Thyroid gland (tissue), 4 donors: Measurements from ENCODE around the gene ZNF622. TPM values are rescaled to one million over a fixed set of nuclear protein-coding genes. Genes with fewer than 3 reads are reported as not detected.

Experiments
- DNase-seq, 2 donors: peaks; one replicate each; pipeline ENCODE4 v3.0.0-alpha.2; 2019
- H3K27ac ChIP-seq, 3 donors: fragments of 200-600 bp; sonication (generic); 1 replicate in 2 of 3; 2 replicates in 1 of 3; pipeline ENCODE4 v1.5.1; 2016 to 2019; ENCODE audit warnings: mild to moderate bottlenecking in 1 of 3, moderate library complexity in 1 of 3
- H3K27me3 ChIP-seq: fragments of 200-600 bp; sonication (generic); one replicate; pipeline ENCODE4 v1.5.1; 2019
- H3K36me3 ChIP-seq, 2 donors: fragments of 200-600 bp; sonication (generic); one replicate each; pipeline ENCODE4 v1.5.1; 2016 to 2019
- H3K4me1 ChIP-seq, 2 donors: fragments of 200-600 bp; sonication (generic); one replicate each; pipeline ENCODE4 v1.5.1; 2017 to 2019
- H3K4me3 ChIP-seq, 3 donors: fragments of 200-600 bp; sonication (generic); replicated peaks in 1 of 3; 1 replicate in 2 of 3; 2 replicates in 1 of 3; pipeline ENCODE4 v1.5.1; 2016; ENCODE audit warnings: mild to moderate bottlenecking in 1 of 3
- H3K9me3 ChIP-seq: fragments of 200-600 bp; sonication (generic); one replicate; pipeline ENCODE4 v1.5.1; 2017
- CTCF ChIP-seq, 6 experiments: fragments of 200-600 bp in 3 of 6; fragments of 450-650 bp in 3 of 6; sonication (generic) in 3 of 6; IDR thresholded peaks; one replicate each; pipeline ENCODE4 v1.5.1; 2016 to 2019; ENCODE audit warnings: antibody characterized with exemption in 6 of 6, mild to moderate bottlenecking in 2 of 6, inconsistent platforms in 1 of 6, moderate library complexity in 1 of 6
- POLR2A ChIP-seq, 2 donors: fragments of 450-650 bp; IDR thresholded peaks; one replicate each; pipeline ENCODE4 v1.6.1; 2017; ENCODE audit warnings: antibody characterized with exemption in 2 of 2, mild to moderate bottlenecking in 2 of 2, moderate library complexity in 1 of 2
- WGBS, 2 donors: methylation state at CpG; one replicate each; pipeline ENCODE4 v1.1.5; 2017; 5-methylcytosine and 5-hydroxymethylcytosine counted together
- intact Hi-C: fragments of 100-400 bp; cut with DNase I; formaldehyde crosslinking; loops from one replicate; pipeline ENCODE4 v1.15.1; 2023
- total RNA-seq, 4 donors: library from RNA; depleted of rRNA; stranded (reverse); fragments of >200 nt; gene quantifications; one replicate each; pipeline ENCODE4 v1.2.3, GENCODE V29; 2016

The ZNF622 gene
- total RNA-seq, 4 donors from 2014 or later: 24.3 to 30.9 (median 28.1) TPM

- Histone ChIP-seq H3K4me1 (no peaks in the 10 kb centered on the region), H3K9me3 (no peaks in the 10 kb centered on the region), H3K36me3 (no peaks in the 10 kb centered on the region), H3K27me3 (no peaks in the 10 kb centered on the region), H3K27ac (no peak overlapping the region), H3K4me3 (no peak overlapping the region)
- no peak for DNase-seq
- WGBS, 2 donors: 37 to 43% methylated on average over 11 of the region's 11 CpGs
- TF ChIP-seq CTCF (IDR thresholded peaks at IDR 0.05) (no peak), POLR2A (IDR thresholded peaks at IDR 0.05) (no peak)
- intact Hi-C loops: no loop called here
Observed at GRCh38 chr5:16427587-16427986, 38.0 kb downstream of the ZNF622 start.

DNA sequence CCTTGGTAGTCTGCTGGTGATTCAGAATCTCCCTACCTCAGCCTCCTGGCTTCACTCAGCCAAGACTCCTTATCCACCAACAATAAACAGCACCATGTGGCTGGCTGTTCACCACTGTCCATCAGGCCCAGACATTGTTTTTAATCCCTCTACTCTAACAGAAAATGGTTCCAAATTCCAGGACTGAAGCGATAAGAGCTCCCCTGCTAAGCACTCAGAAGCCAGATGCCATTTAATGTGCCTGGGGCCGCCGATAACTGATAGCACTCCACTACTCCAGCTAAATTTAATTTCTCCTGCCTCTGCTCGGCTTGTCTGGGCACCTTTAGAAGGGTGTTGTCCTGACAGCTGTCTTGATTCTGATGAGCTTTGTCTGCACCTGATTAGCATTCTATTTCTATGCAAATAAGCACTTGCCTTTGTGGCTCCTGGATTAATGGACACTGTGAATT lies 47.1 kb downstream of the ZNF622 start:
- Histone ChIP-seq H3K4me1 (no peaks in the 10 kb centered on the region), H3K27me3 (no peaks in the 10 kb centered on the region), H3K36me3 (no peaks in the 10 kb centered on the region), H3K9me3 (no peaks in the 10 kb centered on the region), H3K4me3 (no peak overlapping the region), H3K27ac (no peak overlapping the region)
- DNase-seq: no peak
- WGBS, 2 donors: 58 to 61% methylated on average over 4 of the region's 4 CpGs
- TF ChIP-seq POLR2A (IDR thresholded peaks at IDR 0.05) (no peak), CTCF (IDR thresholded peaks at IDR 0.05) (no peak)
- intact Hi-C loops: no loop called here

- no peak for DNase-seq
- no peaks in the 10 kb centered on the region for H3K9me3 ChIP-seq
- no peak overlapping the region for H3K4me3 ChIP-seq
- H3K36me3 ChIP-seq: no peaks in the 10 kb centered on the region
- no peaks in the 10 kb centered on the region for H3K4me1 ChIP-seq
- WGBS, 2 donors: 75 to 80% methylated on average over 6 of the region's 6 CpGs
- TF ChIP-seq POLR2A (IDR thresholded peaks at IDR 0.05) (no peak), CTCF (IDR thresholded peaks at IDR 0.05) (no peak)
- intact Hi-C loops: no loop called here
- H3K27ac ChIP-seq: no peak overlapping the region
- H3K27me3 ChIP-seq: no peaks in the 10 kb centered on the region
Observed at GRCh38 chr5:16417398-16418074, 48.1 kb downstream of the ZNF622 start.

DNA sequence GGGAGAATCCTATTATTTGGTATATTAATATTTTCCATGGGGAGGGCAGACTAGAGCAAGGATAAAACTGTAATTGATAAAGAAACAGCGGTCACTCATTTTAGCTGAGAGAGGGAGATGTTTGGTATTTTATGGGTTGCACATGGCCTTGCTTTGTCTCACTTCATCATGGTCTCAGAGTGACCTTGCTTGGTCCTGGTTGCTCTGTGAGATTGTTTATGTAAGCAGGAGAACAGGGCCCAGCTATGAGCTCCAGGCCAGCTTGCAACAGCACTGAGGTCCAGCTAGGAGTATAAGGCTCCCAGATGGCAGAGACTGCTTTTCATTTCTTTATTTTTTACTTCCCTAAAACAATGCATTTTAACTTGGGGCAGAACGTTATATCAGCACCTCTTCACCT lies 50.7 kb downstream of the ZNF622 start:
- H3K27ac ChIP-seq: no peak overlapping the region
- WGBS, 2 donors: 82 to 89% methylated on average over 2 of the region's 2 CpGs
- no peaks in the 10 kb centered on the region for H3K27me3 ChIP-seq
- H3K9me3 ChIP-seq: no peaks in the 10 kb centered on the region
- no peak for TF ChIP-seq CTCF (IDR thresholded peaks at IDR 0.05)
- TF ChIP-seq POLR2A (IDR thresholded peaks at IDR 0.05): no peak
- intact Hi-C loops: no loop called here
- no peak for DNase-seq
- no peak overlapping the region for H3K4me3 ChIP-seq
- no peaks in the 10 kb centered on the region for H3K36me3 ChIP-seq
- no peaks in the 10 kb centered on the region for H3K4me1 ChIP-seq

- Histone ChIP-seq H3K4me3 (no peak overlapping the region), H3K4me1 (no peaks in the 10 kb centered on the region), H3K36me3 (no peaks in the 10 kb centered on the region), H3K27ac (no peak overlapping the region), H3K9me3 (no peaks in the 10 kb centered on the region), H3K27me3 (no peaks in the 10 kb centered on the region)
- TF ChIP-seq POLR2A (IDR thresholded peaks at IDR 0.05) (no peak), CTCF (IDR thresholded peaks at IDR 0.05) (no peak)
- WGBS, 2 donors: 52 to 55% methylated on average over 1 of the region's 1 CpG
- DNase-seq: no peak
- intact Hi-C loops: no loop called here
Observed at GRCh38 chr5:16413166-16413860, 52.3 kb downstream of the ZNF622 start.
